ENCODE measurements around the gene SSX2IP.
"Not testable (repeated sequence)": the region's sequence is repeated elsewhere in the genome, so short reads cannot be mapped to it uniquely, and the experiment has no call there.

The SSX2IP gene

GRCh38 chr1:84598418-84598817 is 91.8 kb downstream of the SSX2IP start (continued):
- TF ChIP-seq ATF2 (tag by site-specific recombination; IDR thresholded peaks at IDR 0.05; ENCODE audit: low read depth) (peak; percentile 67), ZNF629 (tag by site-specific recombination; IDR thresholded peaks at IDR 0.05) (peak; percentile 54; the same call in 1 of the 2 replicates), ZNF302 (tag by site-specific recombination; IDR thresholded peaks at IDR 0.05; ENCODE audit: low read depth) (no peak), ZNF157 (tag by site-specific recombination; IDR thresholded peaks at IDR 0.05) (no peak)

- H3K9me3 ChIP-seq (ENCODE audit: control insufficient read depth, insufficient read depth, low read depth, low read length): no peaks in the 10 kb centered on the region
- no peak overlapping the region for H3K27ac ChIP-seq (ENCODE audit: extremely low read depth, low read depth, low read length)
- POLR2A ChIA-PET: no interaction called here
- CTCF ChIA-PET: interaction anchor here (0.6 kb wide), 1 partner anchor 38 kb away, joined by 3 read pairs; no protein-coding TSS in a partner anchor
- H3K4me1 ChIP-seq (ENCODE audit: control insufficient read depth, insufficient read depth, low read length): no peaks in the 10 kb centered on the region
- no peak overlapping the region for H3K4me3 ChIP-seq (ENCODE audit: low read depth, low read length)
- H3K36me3 ChIP-seq (ENCODE audit: control insufficient read depth in 2 of 2, insufficient read depth in 1 of 2, low read length in 2 of 2): no peaks in the 10 kb centered on the region
- no peak for TF ChIP-seq ZNF175 (tag by site-specific recombination; IDR thresholded peaks at IDR 0.05)
- no peak for TF ChIP-seq ZNF398 (tag by site-specific recombination; IDR thresholded peaks at IDR 0.05)
- no peak for TF ChIP-seq TRIM28 (IDR thresholded peaks at IDR 0.05; ENCODE audit: borderline replicate concordance, low read length)
- no peak for TF ChIP-seq ZNF580 (tag by site-specific recombination; IDR thresholded peaks at IDR 0.05)
- no peak for TF ChIP-seq ZNF623 (tag by site-specific recombination; IDR thresholded peaks at IDR 0.05)
- TF ChIP-seq ZNF747 (tag by site-specific recombination; IDR thresholded peaks at IDR 0.05): no peak
- no peak for TF ChIP-seq ZNF639 (tag by site-specific recombination; IDR thresholded peaks at IDR 0.05)
- TF ChIP-seq ZNF518A (tag by site-specific recombination; conservative IDR thresholded peaks at IDR 0.05; ENCODE audit: low read depth): no peak
Measured at GRCh38 chr1:84597011-84597410, 93.2 kb downstream of the SSX2IP start.

- H3K4me3 ChIP-seq (ENCODE audit: low read depth, low read length); H3K36me3 ChIP-seq (ENCODE audit: control insufficient read depth in 2 of 2, insufficient read depth in 1 of 2, low read length in 2 of 2); H3K9me3 ChIP-seq (ENCODE audit: control insufficient read depth, insufficient read depth, low read depth, low read length); H3K4me1 ChIP-seq (ENCODE audit: control insufficient read depth, insufficient read depth, low read length); POLR2A ChIA-PET; H3K27ac ChIP-seq (ENCODE audit: extremely low read depth, low read depth, low read length); CTCF ChIA-PET: not testable (repeated sequence)
- TF ChIP-seq ZNF146 (tag by site-specific recombination; IDR thresholded peaks at IDR 0.05): peak; percentile 85
- 0 out of 2 replicates have a peak, but pooled peaks have one; percentile 31 for TF ChIP-seq ZNF580 (tag by site-specific recombination; IDR thresholded peaks at IDR 0.05)
Measured at GRCh38 chr1:84594959-84595358, 95.3 kb downstream of the SSX2IP start.
